Measurements from ENCODE around the gene LAMB4.

- TF ChIP-seq CTCF (IDR thresholded peaks at IDR 0.05) (no peak), POLR2A (IDR thresholded peaks at IDR 0.05) (no peak)
These were observed 114.4 kb downstream of the LAMB4 start for GRCh38 chr7:108015740-108016139.
